ENCODE results near the gene B3GALT5.

The B3GALT5 gene

GRCh38 chr21:39675993-39676661 lies 63.4 kb downstream of the B3GALT5 start:
- Histone ChIP-seq H3K27ac (no peak overlapping the region), H3K27me3 (no peaks in the 10 kb centered on the region), H3K4me1 (ENCODE audit: control insufficient read depth in 1 of 2, insufficient read depth in 1 of 2, low read depth in 1 of 2, low read length in 1 of 2) (no peaks in the 10 kb centered on the region), H3K36me3 (no peaks in the 10 kb centered on the region), H3K4me3 (ENCODE audit: low read depth in 1 of 2, low read length in 1 of 2) (no peak overlapping the region), H3K9me3 (no peaks in the 10 kb centered on the region)
- no peak for TF ChIP-seq CTCF (IDR thresholded peaks at IDR 0.05)

- H3K27me3 ChIP-seq, result no peaks in the 10 kb centered on the region
- H3K9me3 ChIP-seq, result no peaks in the 10 kb centered on the region
- H3K36me3 ChIP-seq, result no peaks in the 10 kb centered on the region
- no peak overlapping the region for H3K27ac ChIP-seq
- H3K4me1 ChIP-seq (ENCODE audit: control insufficient read depth in 1 of 2, insufficient read depth in 1 of 2, low read depth in 1 of 2, low read length in 1 of 2), result no peaks in the 10 kb centered on the region
- H3K4me3 ChIP-seq (ENCODE audit: low read depth in 1 of 2, low read length in 1 of 2), result no peak overlapping the region
- TF ChIP-seq CTCF (IDR thresholded peaks at IDR 0.05), result no peak
Observed at GRCh38 chr21:39680216-39680615, 67.5 kb downstream of the B3GALT5 start.

GRCh38 chr21:39681257-39681656 lies 68.5 kb downstream of the B3GALT5 start:
- Histone ChIP-seq H3K27me3 (no peaks in the 10 kb centered on the region), H3K4me1 (ENCODE audit: control insufficient read depth in 1 of 2, insufficient read depth in 1 of 2, low read depth in 1 of 2, low read length in 1 of 2) (no peaks in the 10 kb centered on the region), H3K9me3 (no peaks in the 10 kb centered on the region), H3K4me3 (ENCODE audit: low read depth in 1 of 2, low read length in 1 of 2) (no peak overlapping the region), H3K27ac (no peak overlapping the region), H3K36me3 (no peaks in the 10 kb centered on the region)
- TF ChIP-seq CTCF (IDR thresholded peaks at IDR 0.05), result no peak

GRCh38 chr21:39681845-39682244 lies 69.1 kb downstream of the B3GALT5 start:
- H3K27me3 ChIP-seq, result no peaks in the 10 kb centered on the region
- no peak for TF ChIP-seq CTCF (IDR thresholded peaks at IDR 0.05)
- H3K4me3 ChIP-seq (ENCODE audit: low read depth in 1 of 2, low read length in 1 of 2), result no peak overlapping the region
- no peaks in the 10 kb centered on the region for H3K9me3 ChIP-seq
- H3K4me1 ChIP-seq (ENCODE audit: control insufficient read depth in 1 of 2, insufficient read depth in 1 of 2, low read depth in 1 of 2, low read length in 1 of 2), result no peaks in the 10 kb centered on the region
- no peak overlapping the region for H3K27ac ChIP-seq
- H3K36me3 ChIP-seq, result no peaks in the 10 kb centered on the region

GRCh38 chr21:39685236-39685635 lies 72.5 kb downstream of the B3GALT5 start:
- no peak for TF ChIP-seq CTCF (IDR thresholded peaks at IDR 0.05)
- H3K9me3 ChIP-seq, result no peaks in the 10 kb centered on the region
- H3K27ac ChIP-seq, result no peak overlapping the region
- H3K4me1 ChIP-seq (ENCODE audit: control insufficient read depth in 1 of 2, insufficient read depth in 1 of 2, low read depth in 1 of 2, low read length in 1 of 2), result no peaks in the 10 kb centered on the region
- peaks cover 3% of the 10 kb centered on the region for H3K27me3 ChIP-seq
- H3K36me3 ChIP-seq, result no peaks in the 10 kb centered on the region
- H3K4me3 ChIP-seq (ENCODE audit: low read depth in 1 of 2, low read length in 1 of 2), result no peak overlapping the region

Data from neutrophil (primary cell).